NT2/D1 (cell line): ENCODE results near the gene UBALD1.

ENCODE experiments used
- YY1 ChIP-seq: IDR thresholded peaks from 2 replicates; pipeline ENCODE4 v1.6.1; 2011; ENCODE audit not compliant: insufficient read length, insufficient read depth
- ZNF274 ChIP-seq: IDR thresholded peaks from 2 replicates; pipeline ENCODE4 v1.6.1; 2011; ENCODE audit warnings: mild to moderate bottlenecking, low read depth, low read length

GRCh38 chr16:4574919-4575705 is 39.6 kb downstream of the UBALD1 start:
- no peak for TF ChIP-seq YY1
- no peak for TF ChIP-seq ZNF274
